ENCODE results near the gene LTF. TPM values are rescaled to one million over a fixed set of nuclear protein-coding genes. Genes with fewer than 3 reads are reported as not detected.

The LTF gene
- total RNA-seq: 10 to 100 TPM in 1 of 2 donors, 1 to 10 TPM in 1; 1.4 to 62.3 TPM
- under 1 TPM; 0.47 to 0.49 TPM for polyA plus RNA-seq (ENCODE audit: insufficient read length in 2 of 2)
- long read RNA-seq, donor 1: 0 reads
- long read RNA-seq, donor 2: 0 reads
- long read RNA-seq, donor 3: 0 reads
- long read RNA-seq, donor 4: 0 reads

- no peak for DNase-seq (ENCODE audit: low read depth in 4 of 6, low spot score in 6 of 6)
- H3K4me3 ChIP-seq (ENCODE audit: low read depth, low read length): no peak within 1 kb of the TSS
- WGBS (ENCODE audit: insufficient coverage): 8% methylated on average over 44 of the region's 44 CpGs
Measured at GRCh38 chr3:46464326-46465195, at the start of gene LTF. Gene LTF, minus strand, starts transcription at chr3:46464905. Its CDS starts 38 bp downstream, at chr3:46464867.

GRCh38 chr3:46512191-46512749 lies 47.6 kb upstream of the LTF start:
- no peak overlapping the region for H3K4me3 ChIP-seq (ENCODE audit: low read depth, low read length)
- no peaks in the 10 kb centered on the region for H3K4me1 ChIP-seq (ENCODE audit: control insufficient read depth, insufficient read depth, low read length)
- WGBS (ENCODE audit: insufficient coverage): 80% methylated on average over 1 of the region's 2 CpGs
- no peaks in the 10 kb centered on the region for H3K36me3 ChIP-seq (ENCODE audit: control insufficient read depth, insufficient read depth, low read length)
- H3K9me3 ChIP-seq (ENCODE audit: control insufficient read depth, insufficient read depth, low read length): no peaks in the 10 kb centered on the region
- no peak for DNase-seq (ENCODE audit: low read depth in 4 of 6, low spot score in 6 of 6)
- no peak overlapping the region for H3K27ac ChIP-seq (ENCODE audit: low read depth, low read length)
- H3K27me3 ChIP-seq (ENCODE audit: control insufficient read depth, insufficient read depth, low read length): no peaks in the 10 kb centered on the region

More at GRCh38 chr3:46464326-46465195, at the start of gene LTF:
- Histone ChIP-seq H3K36me3 (ENCODE audit: control insufficient read depth, insufficient read depth, low read length) (no peaks in the 10 kb centered on the region), H3K4me1 (ENCODE audit: control insufficient read depth, insufficient read depth, low read length) (peaks cover 8% of the 10 kb centered on the region), H3K27me3 (ENCODE audit: control insufficient read depth, insufficient read depth, low read length) (peaks cover 26% of the 10 kb centered on the region), H3K9me3 (ENCODE audit: control insufficient read depth, insufficient read depth, low read length) (no peaks in the 10 kb centered on the region), H3K27ac (ENCODE audit: low read depth, low read length) (no peak within 1 kb of the TSS)

- Histone ChIP-seq H3K9me3 (ENCODE audit: control insufficient read depth, insufficient read depth, low read length) (no peaks in the 10 kb centered on the region), H3K27ac (ENCODE audit: low read depth, low read length) (no peak overlapping the region), H3K36me3 (ENCODE audit: control insufficient read depth, insufficient read depth, low read length) (no peaks in the 10 kb centered on the region), H3K27me3 (ENCODE audit: control insufficient read depth, insufficient read depth, low read length) (no peaks in the 10 kb centered on the region), H3K4me3 (ENCODE audit: low read depth, low read length) (no peak overlapping the region), H3K4me1 (ENCODE audit: control insufficient read depth, insufficient read depth, low read length) (no peaks in the 10 kb centered on the region)
- DNase-seq (ENCODE audit: low read depth in 4 of 6, low spot score in 6 of 6): no peak
- WGBS (ENCODE audit: insufficient coverage): 76% methylated on average over 3 of the region's 4 CpGs
Measured at GRCh38 chr3:46509661-46510187, 45.0 kb upstream of the LTF start.

- 100% methylated on average over 2 of the region's 4 CpGs for WGBS (ENCODE audit: insufficient coverage)
- Histone ChIP-seq H3K27ac (ENCODE audit: low read depth, low read length) (no peak overlapping the region), H3K36me3 (ENCODE audit: control insufficient read depth, insufficient read depth, low read length) (no peaks in the 10 kb centered on the region), H3K9me3 (ENCODE audit: control insufficient read depth, insufficient read depth, low read length) (no peaks in the 10 kb centered on the region), H3K4me3 (ENCODE audit: low read depth, low read length) (no peak overlapping the region), H3K4me1 (ENCODE audit: control insufficient read depth, insufficient read depth, low read length) (no peaks in the 10 kb centered on the region), H3K27me3 (ENCODE audit: control insufficient read depth, insufficient read depth, low read length) (no peaks in the 10 kb centered on the region)
- no peak for DNase-seq (ENCODE audit: low read depth in 4 of 6, low spot score in 6 of 6)
Measured at GRCh38 chr3:46508850-46509591, 44.3 kb upstream of the LTF start.

GRCh38 chr3:46506526-46506925 lies 41.8 kb upstream of the LTF start:
- H3K9me3 ChIP-seq (ENCODE audit: control insufficient read depth, insufficient read depth, low read length): no peaks in the 10 kb centered on the region
- no peaks in the 10 kb centered on the region for H3K27me3 ChIP-seq (ENCODE audit: control insufficient read depth, insufficient read depth, low read length)
- DNase-seq (ENCODE audit: low read depth in 4 of 6, low spot score in 6 of 6): no peak
- 65% methylated on average over 3 of the region's 3 CpGs for WGBS (ENCODE audit: insufficient coverage)
- no peaks in the 10 kb centered on the region for H3K36me3 ChIP-seq (ENCODE audit: control insufficient read depth, insufficient read depth, low read length)
- no peak overlapping the region for H3K4me3 ChIP-seq (ENCODE audit: low read depth, low read length)
- no peak overlapping the region for H3K27ac ChIP-seq (ENCODE audit: low read depth, low read length)
- H3K4me1 ChIP-seq (ENCODE audit: control insufficient read depth, insufficient read depth, low read length): no peaks in the 10 kb centered on the region

GRCh38 chr3:46505953-46506352 lies 41.2 kb upstream of the LTF start:
- H3K36me3 ChIP-seq (ENCODE audit: control insufficient read depth, insufficient read depth, low read length): no peaks in the 10 kb centered on the region
- no peak overlapping the region for H3K4me3 ChIP-seq (ENCODE audit: low read depth, low read length)
- WGBS (ENCODE audit: insufficient coverage): 70% methylated on average over 10 of the region's 10 CpGs
- H3K4me1 ChIP-seq (ENCODE audit: control insufficient read depth, insufficient read depth, low read length): no peaks in the 10 kb centered on the region
- no peaks in the 10 kb centered on the region for H3K9me3 ChIP-seq (ENCODE audit: control insufficient read depth, insufficient read depth, low read length)
- no peak overlapping the region for H3K27ac ChIP-seq (ENCODE audit: low read depth, low read length)
- no peak for DNase-seq (ENCODE audit: low read depth in 4 of 6, low spot score in 6 of 6)
- H3K27me3 ChIP-seq (ENCODE audit: control insufficient read depth, insufficient read depth, low read length): no peaks in the 10 kb centered on the region

- no peak overlapping the region for H3K27ac ChIP-seq (ENCODE audit: low read depth, low read length)
- H3K36me3 ChIP-seq (ENCODE audit: control insufficient read depth, insufficient read depth, low read length): no peaks in the 10 kb centered on the region
- no peak overlapping the region for H3K4me3 ChIP-seq (ENCODE audit: low read depth, low read length)
- no peak for DNase-seq (ENCODE audit: low read depth in 4 of 6, low spot score in 6 of 6)
- WGBS (ENCODE audit: insufficient coverage): 69% methylated on average over 2 of the region's 5 CpGs
- H3K4me1 ChIP-seq (ENCODE audit: control insufficient read depth, insufficient read depth, low read length): no peaks in the 10 kb centered on the region
- H3K27me3 ChIP-seq (ENCODE audit: control insufficient read depth, insufficient read depth, low read length): no peaks in the 10 kb centered on the region
- H3K9me3 ChIP-seq (ENCODE audit: control insufficient read depth, insufficient read depth, low read length): no peaks in the 10 kb centered on the region
Measured at GRCh38 chr3:46504789-46505188, 40.1 kb upstream of the LTF start.

- Histone ChIP-seq H3K27ac (ENCODE audit: low read depth, low read length) (no peak overlapping the region), H3K4me3 (ENCODE audit: low read depth, low read length) (no peak overlapping the region), H3K9me3 (ENCODE audit: control insufficient read depth, insufficient read depth, low read length) (no peaks in the 10 kb centered on the region), H3K36me3 (ENCODE audit: control insufficient read depth, insufficient read depth, low read length) (no peaks in the 10 kb centered on the region), H3K4me1 (ENCODE audit: control insufficient read depth, insufficient read depth, low read length) (no peaks in the 10 kb centered on the region), H3K27me3 (ENCODE audit: control insufficient read depth, insufficient read depth, low read length) (no peaks in the 10 kb centered on the region)
- DNase-seq (ENCODE audit: low read depth in 4 of 6, low spot score in 6 of 6): no peak
- 87% methylated on average over 6 of the region's 7 CpGs for WGBS (ENCODE audit: insufficient coverage)
Measured at GRCh38 chr3:46503200-46503874, 38.6 kb upstream of the LTF start.

GRCh38 chr3:46501702-46502101 lies 37.0 kb upstream of the LTF start:
- no peak for DNase-seq (ENCODE audit: low read depth in 4 of 6, low spot score in 6 of 6)
- H3K27ac ChIP-seq (ENCODE audit: low read depth, low read length): no peak overlapping the region
- H3K9me3 ChIP-seq (ENCODE audit: control insufficient read depth, insufficient read depth, low read length): no peaks in the 10 kb centered on the region
- no peaks in the 10 kb centered on the region for H3K27me3 ChIP-seq (ENCODE audit: control insufficient read depth, insufficient read depth, low read length)
- no peaks in the 10 kb centered on the region for H3K36me3 ChIP-seq (ENCODE audit: control insufficient read depth, insufficient read depth, low read length)
- H3K4me1 ChIP-seq (ENCODE audit: control insufficient read depth, insufficient read depth, low read length): peaks cover 4% of the 10 kb centered on the region
- H3K4me3 ChIP-seq (ENCODE audit: low read depth, low read length): no peak overlapping the region
- 80% methylated on average over 4 of the region's 4 CpGs for WGBS (ENCODE audit: insufficient coverage)
